Mesothelial cell of epicardium (in vitro differentiated cells): ENCODE measurements around the gene ETF1. TPM values are rescaled to one million over a fixed set of nuclear protein-coding genes. Genes with fewer than 3 reads are reported as not detected.

ENCODE experiments used
- DNase-seq, 2 experiments: peaks; one replicate each; pipeline ENCODE4 v3.0.0; 2021; ENCODE audit warnings: low spot score in 2 of 2; ENCODE audit not compliant: unreplicated experiment in 2 of 2
- H3K27ac Mint-ChIP-seq: 2 replicates; pipeline ENCODE4 v1.8.0; 2021; ENCODE audit warnings: mixed read lengths
- H3K27me3 Mint-ChIP-seq: 2 replicates; pipeline ENCODE4 v1.8.0; 2021; ENCODE audit warnings: low read depth, mixed read lengths
- H3K36me3 Mint-ChIP-seq: 2 replicates; pipeline ENCODE4 v1.8.0; 2021; ENCODE audit warnings: mixed read lengths
- H3K4me1 Mint-ChIP-seq: 2 replicates; pipeline ENCODE4 v1.8.0; 2021; ENCODE audit warnings: mixed read lengths
- H3K4me3 Mint-ChIP-seq: 2 replicates; pipeline ENCODE4 v1.8.0; 2021; ENCODE audit warnings: mild to moderate bottlenecking, moderate library complexity, mixed read lengths
- H3K9me3 Mint-ChIP-seq: 2 replicates; pipeline ENCODE4 v1.8.0; 2021; ENCODE audit warnings: mixed read lengths
- CTCF ChIP-seq: fragments of 200-600 bp; sonication (generic); IDR thresholded peaks from one replicate; pipeline ENCODE4 v1.5.0; 2021; ENCODE audit warnings: antibody characterized with exemption; ENCODE audit not compliant: unreplicated experiment
- total RNA-seq: library from RNA; stranded (reverse); gene quantifications from 3 replicates; pipeline ENCODE4 v1.2.1, GENCODE V29; 2021

The ETF1 gene
- total RNA-seq, 1 donor from 2014 or later = 77.7 TPM

- Mint-ChIP-seq H3K9me3 (no peaks in the 10 kb centered on the region), H3K36me3 (peaks cover 23% of the 10 kb centered on the region), H3K4me1 (peaks cover 3% of the 10 kb centered on the region), H3K27ac (peak overlapping the region; percentile 13), H3K4me3 (no peak overlapping the region), H3K27me3 (no peaks in the 10 kb centered on the region)
- no peak for DNase-seq
- no peak for TF ChIP-seq CTCF
Measured at GRCh38 chr5:138533973-138534941, 8.8 kb downstream of the ETF1 start.

GRCh38 chr5:138529812-138530211 is 13.2 kb downstream of the ETF1 start:
- peak overlapping the region; percentile 15 for H3K27ac Mint-ChIP-seq

GRCh38 chr5:138528744-138529469 is 14.1 kb downstream of the ETF1 start:
- H3K9me3 Mint-ChIP-seq = no peaks in the 10 kb centered on the region
- no peak overlapping the region for H3K4me3 Mint-ChIP-seq
- DNase-seq = no peak
- no peak for TF ChIP-seq CTCF
- no peaks in the 10 kb centered on the region for H3K27me3 Mint-ChIP-seq
- peaks cover 14% of the 10 kb centered on the region for H3K36me3 Mint-ChIP-seq
- H3K4me1 Mint-ChIP-seq = peaks cover 18% of the 10 kb centered on the region
- peak overlapping the region; percentile 77 for H3K27ac Mint-ChIP-seq

More at GRCh38 chr5:138529812-138530211, 13.2 kb downstream of the ETF1 start:
- DNase-seq = no peak
- H3K4me3 Mint-ChIP-seq = no peak overlapping the region
- H3K4me1 Mint-ChIP-seq = peaks cover 18% of the 10 kb centered on the region
- H3K9me3 Mint-ChIP-seq = no peaks in the 10 kb centered on the region
- no peaks in the 10 kb centered on the region for H3K27me3 Mint-ChIP-seq
- TF ChIP-seq CTCF = no peak
- H3K36me3 Mint-ChIP-seq = peaks cover 18% of the 10 kb centered on the region

GRCh38 chr5:138528208-138528607 is 14.8 kb downstream of the ETF1 start:
- Mint-ChIP-seq H3K4me1 (peaks cover 18% of the 10 kb centered on the region), H3K36me3 (peaks cover 10% of the 10 kb centered on the region), H3K9me3 (no peaks in the 10 kb centered on the region), H3K27me3 (no peaks in the 10 kb centered on the region), H3K27ac (peak overlapping the region; percentile 53), H3K4me3 (no peak overlapping the region)
- no peak for TF ChIP-seq CTCF
- no peak for DNase-seq

- peaks cover 18% of the 10 kb centered on the region for H3K4me1 Mint-ChIP-seq
- no peak overlapping the region for H3K4me3 Mint-ChIP-seq
- H3K36me3 Mint-ChIP-seq = peaks cover 2% of the 10 kb centered on the region
- H3K27me3 Mint-ChIP-seq = no peaks in the 10 kb centered on the region
- no peak for DNase-seq
- H3K9me3 Mint-ChIP-seq = no peaks in the 10 kb centered on the region
- no peak for TF ChIP-seq CTCF
- H3K27ac Mint-ChIP-seq = peak overlapping the region; percentile 27
Measured at GRCh38 chr5:138527170-138527569, 15.9 kb downstream of the ETF1 start.
